H9 (cell line): ENCODE results near the gene ATF2. TPM values are rescaled to one million over a fixed set of nuclear protein-coding genes. Genes with fewer than 3 reads are reported as not detected.

ENCODE experiments used
- DNase-seq: peaks from one replicate; pipeline ENCODE4 v3.0.0-alpha.2; 2017
- H2AFZ ChIP-seq: one replicate; pipeline ENCODE4 v1.6.1; 2013; ENCODE audit warnings: mild to moderate bottlenecking, low read length, control low read depth, moderate library complexity
- H2AK5ac ChIP-seq: 2 replicates; pipeline ENCODE4 v1.6.1; 2013; ENCODE audit warnings: low read length, control low read depth, mixed read lengths; ENCODE audit not compliant: insufficient read length
- H2BK120ac ChIP-seq: one replicate; pipeline ENCODE4 v1.6.1; 2013; ENCODE audit warnings: low read depth, mild to moderate bottlenecking, low read length, control low read depth, inconsistent platforms; ENCODE audit not compliant: poor library complexity, severe bottlenecking
- H2BK12ac ChIP-seq: 2 replicates; pipeline ENCODE4 v1.6.1; 2013; ENCODE audit warnings: low read length, control low read depth, mixed read lengths, low read depth; ENCODE audit not compliant: insufficient read length
- H2BK15ac ChIP-seq: 2 replicates; pipeline ENCODE4 v1.6.1; 2013; ENCODE audit warnings: low read depth, low read length, control low read depth
- H2BK20ac ChIP-seq: one replicate; pipeline ENCODE4 v1.6.1; 2013; ENCODE audit warnings: low read depth, mild to moderate bottlenecking, low read length, control low read depth, inconsistent platforms; ENCODE audit not compliant: poor library complexity, severe bottlenecking
- H2BK5ac ChIP-seq: 2 replicates; pipeline ENCODE4 v1.6.1; 2013; ENCODE audit warnings: low read length, control low read depth, mixed read lengths; ENCODE audit not compliant: insufficient read length
- H3K14ac ChIP-seq: 2 replicates; pipeline ENCODE4 v1.6.1; 2013; ENCODE audit warnings: low read length, control low read depth; ENCODE audit not compliant: insufficient read depth
- H3K18ac ChIP-seq: 2 replicates; pipeline ENCODE4 v1.6.1; 2013; ENCODE audit warnings: low read depth, mild to moderate bottlenecking, mixed read lengths, low read length, control low read depth; ENCODE audit not compliant: insufficient read length
- H3K23ac ChIP-seq: 2 replicates; pipeline ENCODE4 v1.6.1; 2013; ENCODE audit warnings: low read length, control low read depth, mixed read lengths, low read depth; ENCODE audit not compliant: insufficient read length
- H3K23me2 ChIP-seq: 2 replicates; pipeline ENCODE4 v1.6.1; 2013; ENCODE audit warnings: low read depth, mild to moderate bottlenecking, mixed read lengths, low read length, control low read depth; ENCODE audit not compliant: insufficient read length, poor library complexity, severe bottlenecking
- H3K27ac ChIP-seq: 2 replicates; pipeline ENCODE4 v1.5.1; 2013; ENCODE audit warnings: low read length, control low read depth, mixed read lengths, low read depth; ENCODE audit not compliant: insufficient read length
- H3K27me3 ChIP-seq: 2 replicates; pipeline ENCODE4 v1.6.1; 2013; ENCODE audit warnings: low read length, control low read depth, inconsistent platforms; ENCODE audit not compliant: insufficient read depth
- H3K4ac ChIP-seq: 2 replicates; pipeline ENCODE4 v1.6.1; 2013; ENCODE audit warnings: low read depth, mild to moderate bottlenecking, control low read depth, inconsistent platforms, low read length, moderate library complexity
- H3K4me1 ChIP-seq: 2 replicates; pipeline ENCODE4 v1.6.1; 2013; ENCODE audit warnings: low read length, control low read depth, inconsistent platforms; ENCODE audit not compliant: insufficient read depth
- H3K4me2 ChIP-seq: 2 replicates; pipeline ENCODE4 v1.6.1; 2013; ENCODE audit warnings: low read length, control low read depth, mixed read lengths; ENCODE audit not compliant: insufficient read length, insufficient read depth
- H3K56ac ChIP-seq: 2 replicates; pipeline ENCODE4 v1.6.1; 2013; ENCODE audit warnings: low read depth, mild to moderate bottlenecking, mixed read lengths, low read length, control low read depth; ENCODE audit not compliant: insufficient read length
- H3K79me1 ChIP-seq: 2 replicates; pipeline ENCODE4 v1.6.1; 2013; ENCODE audit warnings: low read depth, mild to moderate bottlenecking, moderate library complexity, low read length, control low read depth, inconsistent platforms; ENCODE audit not compliant: insufficient read depth, poor library complexity, severe bottlenecking
- H3K79me2 ChIP-seq: 2 replicates; pipeline ENCODE4 v1.6.1; 2013; ENCODE audit warnings: low read length, control low read depth, inconsistent platforms; ENCODE audit not compliant: insufficient read depth
- H3K9ac ChIP-seq: 2 replicates; pipeline ENCODE4 v1.6.1; 2013; ENCODE audit warnings: low read length, control low read depth, mixed read lengths; ENCODE audit not compliant: insufficient read length; ENCODE audit errors: extremely low read depth
- H3K9me3 ChIP-seq: one replicate; pipeline ENCODE4 v1.6.1; 2013; ENCODE audit warnings: low read depth, low read length, inconsistent platforms; ENCODE audit not compliant: control insufficient read depth
- H3T11ph ChIP-seq: one replicate; pipeline ENCODE4 v1.6.1; 2013; ENCODE audit warnings: mild to moderate bottlenecking, low read length, control low read depth, inconsistent platforms
- H4K20me1 ChIP-seq: one replicate; pipeline ENCODE4 v1.6.1; 2013; ENCODE audit not compliant: control insufficient read depth, insufficient read length, insufficient read depth
- H4K5ac ChIP-seq: 2 replicates; pipeline ENCODE4 v1.6.1; 2013; ENCODE audit warnings: low read depth, mild to moderate bottlenecking, mixed read lengths, low read length, control low read depth; ENCODE audit not compliant: insufficient read length
- H4K8ac ChIP-seq: replicated peaks from 2 replicates; pipeline ENCODE4 v1.6.1; 2013; ENCODE audit warnings: low read length, control low read depth, mixed read lengths, low read depth; ENCODE audit not compliant: insufficient read length
- H4K91ac ChIP-seq: 2 replicates; pipeline ENCODE4 v1.6.1; 2013; ENCODE audit warnings: low read depth, mild to moderate bottlenecking, moderate library complexity, mixed read lengths, low read length, control low read depth; ENCODE audit not compliant: insufficient read length
- H3K27ac Mint-ChIP-seq, 3 experiments: 2 replicates in 2 of 3; 3 replicates in 1 of 3; pipeline ENCODE4 v1.8.0; 2020 to 2021; ENCODE audit warnings: mixed read lengths in 3 of 3, mild to moderate bottlenecking in 1 of 3, moderate library complexity in 1 of 3
- H3K27me3 Mint-ChIP-seq: 2 replicates; pipeline ENCODE4 v1.8.0; 2021; ENCODE audit warnings: low read depth, mild to moderate bottlenecking, moderate library complexity, mixed read lengths
- H3K36me3 Mint-ChIP-seq, 3 experiments: 2 replicates in 2 of 3; 3 replicates in 1 of 3; pipeline ENCODE4 v1.8.0; 2020 to 2021; ENCODE audit warnings: low read depth in 3 of 3, mixed read lengths in 3 of 3; ENCODE audit not compliant: insufficient read depth in 1 of 3
- H3K4me1 Mint-ChIP-seq, 2 experiments: 2 replicates each; pipeline ENCODE4 v1.8.0; 2020; ENCODE audit warnings: mixed read lengths in 2 of 2
- H3K4me3 Mint-ChIP-seq, 2 experiments: 2 replicates in 1 of 2; 3 replicates in 1 of 2; pipeline ENCODE4 v1.8.0; 2020 to 2021; ENCODE audit warnings: mild to moderate bottlenecking in 2 of 2, mixed read lengths in 2 of 2, moderate library complexity in 1 of 2
- H3K9me3 Mint-ChIP-seq, 2 experiments: 2 replicates in 1 of 2; 3 replicates in 1 of 2; pipeline ENCODE4 v1.8.0; 2020; ENCODE audit warnings: mild to moderate bottlenecking in 2 of 2, mixed read lengths in 2 of 2, moderate library complexity in 1 of 2
- CTCF ChIP-seq: fragments of 200-600 bp; sonication (generic); conservative IDR thresholded peaks from 3 replicates; pipeline ENCODE4 v1.8.0; 2021; ENCODE audit warnings: antibody characterized with exemption, mild to moderate bottlenecking
- WGBS: extraction: QIAGEN DNeasy Blood & Tissue Kit; methylation state at CpG from one replicate; pipeline ENCODE4 v1.1.7; 2013; ENCODE audit warnings: missing lambda C conversion rate, low lambda C conversion rate, mixed read lengths; ENCODE audit not compliant: insufficient read length; ENCODE audit errors: extremely low coverage; 5-methylcytosine and 5-hydroxymethylcytosine counted together
- total RNA-seq: library from RNA; stranded (reverse); gene quantifications from 2 replicates; pipeline ENCODE4 v1.2.1, GENCODE V29; 2021

The ATF2 gene
- total RNA-seq, 1 experiment from 2014 or later = 40.9 TPM

- no peak overlapping the region for H2BK15ac ChIP-seq
- no peak overlapping the region for H4K91ac ChIP-seq
- no peak overlapping the region for H3K9ac ChIP-seq
- H3K79me1 ChIP-seq = no peaks in the 10 kb centered on the region
- no peak overlapping the region for H3T11ph ChIP-seq
- no peak overlapping the region for H2BK120ac ChIP-seq
- no peak overlapping the region for H3K23ac ChIP-seq
- H3K27me3 ChIP-seq = no peaks in the 10 kb centered on the region
- no peaks in the 10 kb centered on the region for H3K79me2 ChIP-seq
- H2AFZ ChIP-seq = no peak overlapping the region
- H3K4me3 Mint-ChIP-seq = no peak overlapping the region
- no peak overlapping the region for H3K4me2 ChIP-seq
- H4K8ac ChIP-seq = no peak overlapping the region
- H2BK20ac ChIP-seq = no peak overlapping the region
- no peak overlapping the region for H3K18ac ChIP-seq
- no peak overlapping the region for H3K27ac Mint-ChIP-seq
- no peaks in the 10 kb centered on the region for H3K23me2 ChIP-seq
- DNase-seq = no peak
- H3K27ac ChIP-seq = no peak overlapping the region
- H4K20me1 ChIP-seq = no peaks in the 10 kb centered on the region
- no peak overlapping the region for H3K56ac ChIP-seq
- no CpG with 5 or more reads among the region's 2 CpGs for WGBS
- no peaks in the 10 kb centered on the region for H3K9me3 ChIP-seq
- no peak overlapping the region for H2BK12ac ChIP-seq
- no peak for TF ChIP-seq CTCF
- H3K9me3 Mint-ChIP-seq = peaks cover 0 to 5% of the 10 kb centered on the region in 2 experiments; a peak in 2 of 5 replicates
- H3K14ac ChIP-seq = no peak overlapping the region
- no peaks in the 10 kb centered on the region for H3K4me1 ChIP-seq
- no peaks in the 10 kb centered on the region; the same call in 1 of the 2 replicates for H3K27me3 Mint-ChIP-seq
- H4K5ac ChIP-seq = no peak overlapping the region
- H3K4ac ChIP-seq = no peak overlapping the region
- no peaks in the 10 kb centered on the region for H3K4me1 Mint-ChIP-seq
- no peak overlapping the region for H2BK5ac ChIP-seq
- no peaks in the 10 kb centered on the region; a peak in 1 of 7 replicates for H3K36me3 Mint-ChIP-seq
- H2AK5ac ChIP-seq = no peak overlapping the region
Measured at GRCh38 chr2:175048275-175048674, 119.7 kb downstream of the ATF2 start.
